ENCODE measurements around the gene SHH. TPM values are rescaled to one million over a fixed set of nuclear protein-coding genes. Genes with fewer than 3 reads are reported as not detected.

The SHH gene
- total RNA-seq, 1 donor from 2014 or later = 0.25 TPM

GRCh38 chr7:155800741-155801267 is 11.5 kb downstream of the SHH start:
- Histone ChIP-seq H3K27me3 (peaks cover 10% of the 10 kb centered on the region), H3K4me3 (no peak overlapping the region), H3K9me3 (no peaks in the 10 kb centered on the region), H3K27ac (no peak overlapping the region), H3K36me3 (no peaks in the 10 kb centered on the region), H3K4me1 (peaks cover 44% of the 10 kb centered on the region)
- DNase-seq (ENCODE audit: extremely low spot score in 2 of 2) = no peak
- no peak for TF ChIP-seq CTCF (IDR thresholded peaks at IDR 0.05)
- no peak for TF ChIP-seq POLR2A (IDR thresholded peaks at IDR 0.05)
- TF ChIP-seq POLR2AphosphoS5 (IDR thresholded peaks at IDR 0.05; ENCODE audit: insufficient read depth in 1 of 2, low read depth in 1 of 2) = no peak
- intact Hi-C loops (cut with DNase I) = no loop called here

- TF ChIP-seq CTCF (IDR thresholded peaks at IDR 0.05) (no peak), POLR2A (IDR thresholded peaks at IDR 0.05) (no peak), POLR2AphosphoS5 (IDR thresholded peaks at IDR 0.05; ENCODE audit: insufficient read depth in 1 of 2, low read depth in 1 of 2) (no peak)
- intact Hi-C loops (cut with DNase I) = no loop called here
- H3K36me3 ChIP-seq = no peaks in the 10 kb centered on the region
- peaks cover 39% of the 10 kb centered on the region for H3K4me1 ChIP-seq
- no peak for DNase-seq (ENCODE audit: extremely low spot score in 2 of 2)
- H3K4me3 ChIP-seq = no peak overlapping the region
- no peak overlapping the region for H3K27ac ChIP-seq
- no peaks in the 10 kb centered on the region for H3K9me3 ChIP-seq
- peaks cover 8% of the 10 kb centered on the region for H3K27me3 ChIP-seq
Observed at GRCh38 chr7:155800301-155800700, 12.0 kb downstream of the SHH start.

- Histone ChIP-seq H3K36me3 (no peaks in the 10 kb centered on the region), H3K4me3 (no peak overlapping the region), H3K4me1 (peaks cover 31% of the 10 kb centered on the region), H3K27me3 (no peaks in the 10 kb centered on the region), H3K9me3 (no peaks in the 10 kb centered on the region), H3K27ac (no peak overlapping the region)
- intact Hi-C loops (cut with DNase I) = no loop called here
- TF ChIP-seq CTCF (IDR thresholded peaks at IDR 0.05) (no peak), POLR2AphosphoS5 (IDR thresholded peaks at IDR 0.05; ENCODE audit: insufficient read depth in 1 of 2, low read depth in 1 of 2) (no peak), POLR2A (IDR thresholded peaks at IDR 0.05) (no peak)
- DNase-seq (ENCODE audit: extremely low spot score in 2 of 2) = no peak
Observed at GRCh38 chr7:155799514-155799913, 12.7 kb downstream of the SHH start.

- H3K4me1 ChIP-seq = peaks cover 26% of the 10 kb centered on the region
- intact Hi-C loops (cut with DNase I) = no loop called here
- no peaks in the 10 kb centered on the region for H3K27me3 ChIP-seq
- no peaks in the 10 kb centered on the region for H3K9me3 ChIP-seq
- TF ChIP-seq POLR2A (IDR thresholded peaks at IDR 0.05) = no peak
- no peak for TF ChIP-seq CTCF (IDR thresholded peaks at IDR 0.05)
- no peak for TF ChIP-seq POLR2AphosphoS5 (IDR thresholded peaks at IDR 0.05; ENCODE audit: insufficient read depth in 1 of 2, low read depth in 1 of 2)
- DNase-seq (ENCODE audit: extremely low spot score in 2 of 2) = no peak
- no peaks in the 10 kb centered on the region for H3K36me3 ChIP-seq
- H3K27ac ChIP-seq = no peak overlapping the region
- H3K4me3 ChIP-seq = no peak overlapping the region
Observed at GRCh38 chr7:155798673-155799439, 13.4 kb downstream of the SHH start.

Measured in vagina (tissue), 2 donors.